HG03378 (cell line): ENCODE data around the gene TINCR.

Source experiments
- ATAC-seq: cut with Tn5 transposase; IDR thresholded peaks from one replicate; pipeline ENCODE4 v1.9.1; 2021; ENCODE audit warnings: mild to moderate bottlenecking, moderate library complexity; ENCODE audit not compliant: unreplicated experiment

TINCR gene

GRCh38 chr19:5520501-5520900 is 47.3 kb downstream of the TINCR start:
- no peak for ATAC-seq

DNA sequence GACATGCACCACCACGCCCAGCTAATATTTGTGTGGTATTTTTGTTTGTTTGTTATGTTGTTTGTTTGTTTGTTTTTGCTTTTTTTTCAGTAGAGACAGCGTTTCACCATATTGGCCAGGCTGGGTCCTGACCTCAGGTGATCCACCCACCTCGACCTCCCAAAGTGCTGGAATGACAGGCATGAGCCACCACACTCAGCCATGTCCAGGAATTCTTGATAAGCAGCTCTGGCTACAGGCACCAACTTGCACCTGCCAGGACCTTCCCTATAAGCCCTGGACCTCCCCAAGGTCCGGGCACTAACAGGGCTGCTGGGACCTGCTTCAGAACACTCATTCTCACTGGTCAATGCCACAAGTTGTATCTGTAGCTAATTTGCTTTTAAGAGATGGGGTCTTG is 48.7 kb downstream of the TINCR start:
- ATAC-seq: no peak

- no peak for ATAC-seq
Measured at GRCh38 chr19:5515737-5516136, 52.0 kb downstream of the TINCR start.

DNA sequence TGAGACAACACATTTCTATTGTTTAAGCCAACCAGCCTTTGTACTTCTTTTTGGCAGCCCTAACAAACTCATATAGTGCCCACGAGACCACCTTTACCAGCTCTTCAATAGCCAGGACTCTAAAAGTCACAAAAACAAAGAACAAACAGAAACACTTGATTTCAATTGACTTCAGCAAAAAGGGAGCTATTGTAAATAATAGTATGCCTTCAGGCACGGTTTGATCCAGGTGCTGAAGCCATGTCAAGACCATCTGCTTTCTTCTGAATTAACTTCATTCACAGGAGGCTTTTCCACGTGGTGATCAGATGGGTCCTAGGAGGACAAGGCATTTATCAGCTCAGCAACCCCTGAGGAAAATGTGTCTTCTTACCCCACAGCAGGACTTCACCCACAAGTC is 53.8 kb downstream of the TINCR start:
- ATAC-seq: no peak

GRCh38 chr19:5512715-5513114 is 55.0 kb downstream of the TINCR start:
- no peak for ATAC-seq
